AG10803 (cell line): Measurements from ENCODE around the gene C10orf90.

Experiments
- DNase-seq: peaks from one replicate; pipeline ENCODE4 v3.0.0; 2010; ENCODE audit warnings: low read depth
- H3K4me3 ChIP-seq: 2 replicates; pipeline ENCODE4 v1.5.1; 2011; ENCODE audit warnings: mild to moderate bottlenecking, low read length, control low read depth
- TF ChIP-seq, protein P1 (sequence below): conservative IDR thresholded peaks from 2 replicates; pipeline ENCODE4 v1.5.1; 2011; ENCODE audit warnings: mild to moderate bottlenecking, low read length, control low read depth, inconsistent platforms

The C10orf90 gene

GRCh38 chr10:126588024-126588423 is 82.5 kb downstream of the C10orf90 start:
- TF ChIP-seq, protein P1, sequence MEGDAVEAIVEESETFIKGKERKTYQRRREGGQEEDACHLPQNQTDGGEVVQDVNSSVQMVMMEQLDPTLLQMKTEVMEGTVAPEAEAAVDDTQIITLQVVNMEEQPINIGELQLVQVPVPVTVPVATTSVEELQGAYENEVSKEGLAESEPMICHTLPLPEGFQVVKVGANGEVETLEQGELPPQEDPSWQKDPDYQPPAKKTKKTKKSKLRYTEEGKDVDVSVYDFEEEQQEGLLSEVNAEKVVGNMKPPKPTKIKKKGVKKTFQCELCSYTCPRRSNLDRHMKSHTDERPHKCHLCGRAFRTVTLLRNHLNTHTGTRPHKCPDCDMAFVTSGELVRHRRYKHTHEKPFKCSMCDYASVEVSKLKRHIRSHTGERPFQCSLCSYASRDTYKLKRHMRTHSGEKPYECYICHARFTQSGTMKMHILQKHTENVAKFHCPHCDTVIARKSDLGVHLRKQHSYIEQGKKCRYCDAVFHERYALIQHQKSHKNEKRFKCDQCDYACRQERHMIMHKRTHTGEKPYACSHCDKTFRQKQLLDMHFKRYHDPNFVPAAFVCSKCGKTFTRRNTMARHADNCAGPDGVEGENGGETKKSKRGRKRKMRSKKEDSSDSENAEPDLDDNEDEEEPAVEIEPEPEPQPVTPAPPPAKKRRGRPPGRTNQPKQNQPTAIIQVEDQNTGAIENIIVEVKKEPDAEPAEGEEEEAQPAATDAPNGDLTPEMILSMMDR = no peak
- no peak for DNase-seq
- no peak overlapping the region for H3K4me3 ChIP-seq

DNA sequence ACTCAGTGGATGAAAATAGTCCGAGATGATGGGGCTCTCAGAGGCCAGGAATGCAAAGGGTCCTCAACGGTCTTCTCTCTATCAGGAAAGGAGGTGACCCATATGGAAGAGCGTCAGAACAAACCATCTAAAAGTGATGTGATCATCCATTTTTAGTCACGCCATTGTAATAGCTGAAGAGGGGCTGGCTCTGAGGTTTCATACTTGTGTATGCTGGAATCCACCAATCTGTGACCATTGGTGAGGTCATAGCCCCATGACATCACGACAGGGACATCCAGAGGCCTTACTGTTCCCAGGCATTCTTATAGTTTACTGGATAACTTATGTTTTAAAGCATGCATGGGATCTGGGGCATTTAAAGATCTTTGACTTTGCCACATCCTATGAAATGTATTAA is 83.6 kb downstream of the C10orf90 start:
- TF ChIP-seq, protein P1 = no peak
- H3K4me3 ChIP-seq = no peak overlapping the region
- no peak for DNase-seq

DNA sequence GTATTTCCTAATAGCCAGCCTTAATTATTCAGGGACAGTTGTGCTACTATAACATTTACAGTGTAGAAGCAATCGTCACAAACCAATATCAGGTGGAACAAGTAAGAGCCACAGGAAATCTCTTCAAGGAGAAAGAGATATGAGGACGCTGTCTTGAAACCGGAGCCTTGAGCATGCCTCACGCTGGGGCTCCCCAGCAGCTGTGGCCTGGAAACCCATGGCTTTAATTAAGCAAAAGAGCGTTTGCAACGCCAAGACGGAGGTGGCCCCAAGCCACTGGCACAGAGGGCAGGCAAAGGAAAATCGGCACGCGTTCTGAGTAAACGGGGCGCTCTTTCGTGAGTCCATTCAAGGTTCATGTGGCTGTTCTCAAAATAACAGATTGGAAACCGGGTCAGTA is 84.4 kb downstream of the C10orf90 start:
- TF ChIP-seq, protein P1 = no peak
- H3K4me3 ChIP-seq = no peak overlapping the region
- DNase-seq = no peak

DNA sequence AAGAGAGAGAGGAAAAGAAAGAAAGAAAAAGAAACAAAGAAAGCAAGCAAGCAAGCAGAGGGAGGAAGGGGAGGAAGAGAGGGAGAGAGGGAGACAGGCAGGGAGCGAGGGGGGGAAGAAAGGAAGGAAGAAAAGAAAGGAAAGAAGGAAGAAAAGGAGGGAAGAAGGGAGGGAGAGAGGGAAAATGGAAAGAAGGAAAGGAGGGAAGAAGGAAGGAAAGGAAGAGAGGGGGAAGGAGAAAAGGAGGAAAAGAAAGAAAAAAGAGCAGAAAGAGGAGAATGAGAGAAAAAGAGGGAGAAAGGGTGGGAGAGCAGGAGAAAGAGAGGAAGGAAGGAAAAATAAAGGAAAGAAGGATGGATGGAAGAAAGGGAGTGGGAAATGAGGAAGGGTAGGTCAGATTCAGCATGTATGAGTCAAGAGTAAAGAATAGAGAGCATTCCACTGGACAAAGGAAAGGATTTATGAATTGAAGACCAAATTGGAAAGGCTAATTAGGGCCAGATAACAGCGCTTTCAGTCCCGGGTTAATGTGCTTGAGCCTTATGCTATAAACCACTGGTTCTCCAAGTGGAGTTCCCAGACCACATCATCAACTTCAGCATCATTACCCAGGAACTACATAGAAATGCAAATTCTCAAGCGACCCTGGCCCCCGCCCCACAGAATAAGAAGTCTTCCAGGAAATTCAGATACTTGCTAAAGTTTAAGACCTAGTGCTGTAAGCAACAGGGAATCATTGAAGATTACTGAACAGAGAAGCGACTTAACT is 85.1 kb downstream of the C10orf90 start:
- TF ChIP-seq, protein P1 = no peak
- no peak overlapping the region for H3K4me3 ChIP-seq
- DNase-seq = no peak

GRCh38 chr10:126584836-126585235 is 85.7 kb downstream of the C10orf90 start:
- no peak overlapping the region for H3K4me3 ChIP-seq
- TF ChIP-seq, protein P1 = no peak
- DNase-seq = no peak

- no peak overlapping the region for H3K4me3 ChIP-seq
- TF ChIP-seq, protein P1 = no peak
- DNase-seq = no peak
Observed at GRCh38 chr10:126583552-126584200, 86.8 kb downstream of the C10orf90 start.

DNA sequence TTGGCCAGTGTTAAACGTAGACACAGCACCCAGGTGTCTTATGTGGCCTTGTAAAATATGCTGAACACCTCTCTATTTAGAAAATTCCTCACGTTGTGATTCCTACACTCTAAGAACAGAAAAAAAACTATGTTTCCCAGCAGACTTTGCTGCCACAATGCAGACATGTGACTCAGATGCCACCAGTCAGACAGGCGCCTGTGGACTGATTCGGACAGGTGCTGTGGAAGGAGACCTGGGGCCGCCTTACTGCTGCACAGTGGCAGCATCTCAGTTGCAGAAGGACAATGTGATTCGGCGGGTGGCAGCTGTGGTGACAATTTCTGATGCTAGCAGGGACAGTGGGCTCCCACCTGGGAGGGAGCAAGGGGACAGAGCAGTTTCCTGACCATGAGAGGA is 88.8 kb downstream of the C10orf90 start:
- TF ChIP-seq, protein P1 = no peak
- H3K4me3 ChIP-seq = no peak overlapping the region
- DNase-seq = no peak
